ENCODE data around the gene HCRTR1.

Gene HCRTR1

GRCh38 chr1:31657020-31657804, 39.7 kb downstream of the HCRTR1 start:
- Histone ChIP-seq H3K4me1 (ENCODE audit: control insufficient read depth in 1 of 2, insufficient read depth in 2 of 2, low read length in 2 of 2) (no peaks in the 10 kb centered on the region), H3K27ac (ENCODE audit: low read length) (no peak overlapping the region), H3K9me3 (ENCODE audit: control insufficient read depth in 1 of 2, low read length in 2 of 2) (no peaks in the 10 kb centered on the region), H3K36me3 (ENCODE audit: control insufficient read depth in 1 of 2, insufficient read depth in 2 of 2, low read length in 2 of 2) (peaks cover 3 to 74% of the 10 kb centered on the region in 2 donors), H3K27me3 (ENCODE audit: low read depth, low read length) (no peaks in the 10 kb centered on the region), H3K4me3 (ENCODE audit: low read depth in 1 of 2, low read length in 2 of 2) (no peak overlapping the region)

- peaks cover 3 to 78% of the 10 kb centered on the region in 2 donors for H3K36me3 ChIP-seq (ENCODE audit: control insufficient read depth in 1 of 2, insufficient read depth in 2 of 2, low read length in 2 of 2)
- no peaks in the 10 kb centered on the region for H3K4me1 ChIP-seq (ENCODE audit: control insufficient read depth in 1 of 2, insufficient read depth in 2 of 2, low read length in 2 of 2)
- H3K27me3 ChIP-seq (ENCODE audit: low read depth, low read length), result no peaks in the 10 kb centered on the region
- no peak overlapping the region for H3K4me3 ChIP-seq (ENCODE audit: low read depth in 1 of 2, low read length in 2 of 2)
- H3K27ac ChIP-seq (ENCODE audit: low read length), result no peak overlapping the region
- H3K9me3 ChIP-seq (ENCODE audit: control insufficient read depth in 1 of 2, low read length in 2 of 2), result no peaks in the 10 kb centered on the region
Observed at GRCh38 chr1:31657972-31658510, 40.6 kb downstream of the HCRTR1 start.

- no peak overlapping the region for H3K27ac ChIP-seq (ENCODE audit: low read length)
- H3K4me1 ChIP-seq (ENCODE audit: control insufficient read depth in 1 of 2, insufficient read depth in 2 of 2, low read length in 2 of 2), result no peaks in the 10 kb centered on the region
- H3K9me3 ChIP-seq (ENCODE audit: control insufficient read depth in 1 of 2, low read length in 2 of 2), result no peaks in the 10 kb centered on the region
- H3K27me3 ChIP-seq (ENCODE audit: low read depth, low read length), result no peaks in the 10 kb centered on the region
- H3K36me3 ChIP-seq (ENCODE audit: control insufficient read depth in 1 of 2, insufficient read depth in 2 of 2, low read length in 2 of 2), result peaks cover 0 to 75% of the 10 kb centered on the region in 2 donors
- H3K4me3 ChIP-seq (ENCODE audit: low read depth in 1 of 2, low read length in 2 of 2), result no peak overlapping the region
Observed at GRCh38 chr1:31658721-31659120, 41.2 kb downstream of the HCRTR1 start.

DNA sequence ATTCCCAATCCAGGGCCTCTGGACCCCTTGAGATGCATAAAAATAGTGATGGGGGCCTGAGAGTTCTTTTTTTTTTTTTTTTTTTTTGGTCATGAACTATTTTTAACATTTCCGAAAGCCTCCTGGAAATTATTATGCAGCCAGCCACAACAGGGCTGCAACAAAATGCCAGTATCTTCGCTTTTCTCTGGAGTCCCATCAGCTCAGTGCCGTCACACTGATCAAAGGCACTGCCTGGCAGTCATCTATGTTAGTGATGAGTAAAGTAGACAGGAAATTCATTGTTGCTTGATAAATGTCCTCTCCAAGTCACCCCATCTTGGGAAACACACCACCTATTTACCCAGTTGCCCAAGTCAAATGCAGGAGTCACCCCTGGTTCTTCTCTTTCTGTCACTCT, 42.4 kb downstream of the HCRTR1 start:
- no peaks in the 10 kb centered on the region for H3K27me3 ChIP-seq (ENCODE audit: low read depth, low read length)
- H3K4me3 ChIP-seq (ENCODE audit: low read depth in 1 of 2, low read length in 2 of 2), result no peak overlapping the region
- H3K36me3 ChIP-seq (ENCODE audit: control insufficient read depth in 1 of 2, insufficient read depth in 2 of 2, low read length in 2 of 2), result peaks cover 0 to 66% of the 10 kb centered on the region in 2 donors
- H3K27ac ChIP-seq (ENCODE audit: low read length), result no peak overlapping the region
- H3K9me3 ChIP-seq (ENCODE audit: control insufficient read depth in 1 of 2, low read length in 2 of 2), result no peaks in the 10 kb centered on the region
- H3K4me1 ChIP-seq (ENCODE audit: control insufficient read depth in 1 of 2, insufficient read depth in 2 of 2, low read length in 2 of 2), result peaks cover 0 to 7% of the 10 kb centered on the region in 2 donors

- peaks cover 4 to 7% of the 10 kb centered on the region in 2 donors for H3K4me1 ChIP-seq (ENCODE audit: control insufficient read depth in 1 of 2, insufficient read depth in 2 of 2, low read length in 2 of 2)
- H3K27me3 ChIP-seq (ENCODE audit: low read depth, low read length), result no peaks in the 10 kb centered on the region
- H3K36me3 ChIP-seq (ENCODE audit: control insufficient read depth in 1 of 2, insufficient read depth in 2 of 2, low read length in 2 of 2), result peaks cover 0 to 65% of the 10 kb centered on the region in 2 donors
- H3K27ac ChIP-seq (ENCODE audit: low read length), result no peak overlapping the region
- no peaks in the 10 kb centered on the region for H3K9me3 ChIP-seq (ENCODE audit: control insufficient read depth in 1 of 2, low read length in 2 of 2)
- H3K4me3 ChIP-seq (ENCODE audit: low read depth in 1 of 2, low read length in 2 of 2), result no peak overlapping the region
Observed at GRCh38 chr1:31660871-31661455, 43.5 kb downstream of the HCRTR1 start.

DNA sequence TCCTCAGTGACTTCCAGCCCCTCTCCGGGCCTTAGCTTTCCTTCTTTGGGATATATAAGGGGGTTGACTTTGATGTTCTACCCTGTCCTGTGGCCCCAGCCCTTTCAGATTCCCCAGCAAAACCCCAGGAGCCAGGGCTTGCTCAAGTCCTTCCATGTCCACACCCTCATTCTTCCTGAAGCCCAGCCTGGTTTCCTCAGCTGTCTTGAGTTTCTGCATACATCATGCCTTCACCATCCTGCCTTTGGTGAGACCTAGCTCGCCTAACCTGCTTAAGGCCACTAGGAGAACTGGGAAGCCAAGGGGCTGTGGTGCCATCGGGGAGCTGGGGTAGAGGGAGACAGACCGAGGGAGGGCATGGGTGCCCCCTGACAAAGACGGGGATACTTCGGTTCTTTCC, 44.4 kb downstream of the HCRTR1 start:
- H3K36me3 ChIP-seq (ENCODE audit: control insufficient read depth in 1 of 2, insufficient read depth in 2 of 2, low read length in 2 of 2), result peaks cover 0 to 59% of the 10 kb centered on the region in 2 donors

DNA sequence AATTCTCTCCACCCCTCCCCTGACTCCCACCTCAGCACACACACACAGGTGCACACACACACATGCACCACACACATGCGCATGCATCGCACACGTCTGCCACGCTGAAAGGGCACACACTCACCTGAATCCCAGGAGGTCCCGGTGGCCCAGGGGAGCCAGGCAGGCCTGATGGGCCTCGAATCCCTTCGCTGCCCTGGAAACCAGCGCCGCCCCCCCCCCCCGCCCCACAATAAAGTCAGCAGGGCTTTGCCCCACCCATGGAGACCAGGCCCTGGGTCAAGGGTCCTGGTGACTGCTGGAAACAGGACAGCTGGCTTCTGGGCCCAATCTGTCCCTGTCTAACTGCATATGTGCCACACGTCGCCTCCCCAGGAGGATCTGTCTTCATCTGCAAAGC, 45.0 kb downstream of the HCRTR1 start:
- H3K4me1 ChIP-seq (ENCODE audit: control insufficient read depth in 1 of 2, insufficient read depth in 2 of 2, low read length in 2 of 2), result peaks cover 15 to 20% of the 10 kb centered on the region in 2 donors
- peaks cover 0 to 53% of the 10 kb centered on the region in 2 donors for H3K36me3 ChIP-seq (ENCODE audit: control insufficient read depth in 1 of 2, insufficient read depth in 2 of 2, low read length in 2 of 2)
- H3K4me3 ChIP-seq (ENCODE audit: low read depth in 1 of 2, low read length in 2 of 2), result no peak overlapping the region
- no peak overlapping the region for H3K27ac ChIP-seq (ENCODE audit: low read length)
- H3K27me3 ChIP-seq (ENCODE audit: low read depth, low read length), result no peaks in the 10 kb centered on the region
- no peaks in the 10 kb centered on the region for H3K9me3 ChIP-seq (ENCODE audit: control insufficient read depth in 1 of 2, low read length in 2 of 2)

More for the DNA sequence above, 44.4 kb downstream of the HCRTR1 start:
- Histone ChIP-seq H3K4me3 (ENCODE audit: low read depth in 1 of 2, low read length in 2 of 2) (no peak overlapping the region), H3K27me3 (ENCODE audit: low read depth, low read length) (no peaks in the 10 kb centered on the region), H3K4me1 (ENCODE audit: control insufficient read depth in 1 of 2, insufficient read depth in 2 of 2, low read length in 2 of 2) (peaks cover 13 to 14% of the 10 kb centered on the region in 2 donors), H3K9me3 (ENCODE audit: control insufficient read depth in 1 of 2, low read length in 2 of 2) (no peaks in the 10 kb centered on the region), H3K27ac (ENCODE audit: low read length) (no peak overlapping the region)

DNA sequence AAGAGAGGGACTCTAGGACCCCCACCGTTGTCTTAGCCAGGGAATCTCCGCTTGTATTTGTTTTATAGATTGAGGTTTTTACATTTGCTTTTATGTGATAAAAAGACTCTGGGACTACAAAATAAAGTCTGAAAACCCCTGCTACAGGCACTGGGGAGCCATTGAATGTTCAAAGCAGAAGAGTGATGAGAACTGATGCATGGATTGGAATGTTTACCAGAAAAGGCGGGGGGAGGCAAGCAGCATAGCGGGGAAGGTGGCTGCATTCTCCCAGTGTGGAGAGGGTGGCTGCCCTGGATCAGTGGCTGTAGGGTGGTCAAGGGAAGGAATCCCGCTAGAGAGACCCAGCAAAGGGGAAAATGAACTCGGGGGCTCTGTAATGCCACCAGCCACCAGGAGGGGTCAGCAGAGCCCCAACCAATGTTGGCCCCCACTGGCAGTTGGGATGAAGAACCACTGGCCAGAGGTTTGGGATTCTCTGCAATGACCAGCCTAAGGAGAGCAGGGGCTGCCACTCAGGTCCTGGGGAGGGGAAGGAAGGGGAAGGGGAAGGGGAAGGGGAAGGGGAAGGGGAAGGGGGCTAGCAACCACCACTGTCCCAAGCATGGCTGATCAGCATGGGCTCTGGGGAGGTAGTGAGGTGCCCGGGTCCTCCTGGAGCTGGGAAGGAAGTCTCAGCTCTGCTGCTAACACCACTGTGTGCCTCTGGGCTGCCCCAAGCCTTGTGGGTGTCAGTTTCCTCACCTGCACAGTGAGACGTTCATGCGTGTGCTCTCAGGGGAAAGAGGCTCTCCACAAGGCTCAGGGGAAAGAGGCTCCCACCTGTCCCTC, 46.3 kb downstream of the HCRTR1 start:
- H3K4me3 ChIP-seq (ENCODE audit: low read depth in 1 of 2, low read length in 2 of 2), result no peak overlapping the region
- H3K36me3 ChIP-seq (ENCODE audit: control insufficient read depth in 1 of 2, insufficient read depth in 2 of 2, low read length in 2 of 2), result peaks cover 0 to 41% of the 10 kb centered on the region in 2 donors
- H3K27ac ChIP-seq (ENCODE audit: low read length), result no peak overlapping the region
- H3K9me3 ChIP-seq (ENCODE audit: control insufficient read depth in 1 of 2, low read length in 2 of 2), result no peaks in the 10 kb centered on the region
- peaks cover 15 to 21% of the 10 kb centered on the region in 2 donors for H3K4me1 ChIP-seq (ENCODE audit: control insufficient read depth in 1 of 2, insufficient read depth in 2 of 2, low read length in 2 of 2)
- H3K27me3 ChIP-seq (ENCODE audit: low read depth, low read length), result no peaks in the 10 kb centered on the region

- H3K9me3 ChIP-seq (ENCODE audit: control insufficient read depth in 1 of 2, low read length in 2 of 2), result no peaks in the 10 kb centered on the region
- peaks cover 19 to 25% of the 10 kb centered on the region in 2 donors for H3K4me1 ChIP-seq (ENCODE audit: control insufficient read depth in 1 of 2, insufficient read depth in 2 of 2, low read length in 2 of 2)
- no peak overlapping the region for H3K4me3 ChIP-seq (ENCODE audit: low read depth in 1 of 2, low read length in 2 of 2)
- H3K36me3 ChIP-seq (ENCODE audit: control insufficient read depth in 1 of 2, insufficient read depth in 2 of 2, low read length in 2 of 2), result peaks cover 0 to 34% of the 10 kb centered on the region in 2 donors
- H3K27ac ChIP-seq (ENCODE audit: low read length), result no peak overlapping the region
- H3K27me3 ChIP-seq (ENCODE audit: low read depth, low read length), result no peaks in the 10 kb centered on the region
Observed at GRCh38 chr1:31664528-31664927, 47.0 kb downstream of the HCRTR1 start.

- Histone ChIP-seq H3K9me3 (ENCODE audit: control insufficient read depth in 1 of 2, low read length in 2 of 2) (no peaks in the 10 kb centered on the region), H3K4me3 (ENCODE audit: low read depth in 1 of 2, low read length in 2 of 2) (no peak overlapping the region), H3K27ac (ENCODE audit: low read length) (no peak overlapping the region), H3K36me3 (ENCODE audit: control insufficient read depth in 1 of 2, insufficient read depth in 2 of 2, low read length in 2 of 2) (peaks cover 0 to 26% of the 10 kb centered on the region in 2 donors), H3K4me1 (ENCODE audit: control insufficient read depth in 1 of 2, insufficient read depth in 2 of 2, low read length in 2 of 2) (peaks cover 27 to 34% of the 10 kb centered on the region in 2 donors), H3K27me3 (ENCODE audit: low read depth, low read length) (no peaks in the 10 kb centered on the region)
Observed at GRCh38 chr1:31665234-31665878, 47.9 kb downstream of the HCRTR1 start.
